HG03175 (cell line): ENCODE results near the gene HSPA1B.

ENCODE experiments used
- ATAC-seq: cut with Tn5 transposase; IDR thresholded peaks from one replicate; pipeline ENCODE4 v1.9.1; 2021; ENCODE audit warnings: mild to moderate bottlenecking, moderate library complexity; ENCODE audit not compliant: unreplicated experiment

The HSPA1B gene

GRCh38 chr6:31878222-31878621 lies 50.7 kb downstream of the HSPA1B start:
- no peak for ATAC-seq

DNA sequence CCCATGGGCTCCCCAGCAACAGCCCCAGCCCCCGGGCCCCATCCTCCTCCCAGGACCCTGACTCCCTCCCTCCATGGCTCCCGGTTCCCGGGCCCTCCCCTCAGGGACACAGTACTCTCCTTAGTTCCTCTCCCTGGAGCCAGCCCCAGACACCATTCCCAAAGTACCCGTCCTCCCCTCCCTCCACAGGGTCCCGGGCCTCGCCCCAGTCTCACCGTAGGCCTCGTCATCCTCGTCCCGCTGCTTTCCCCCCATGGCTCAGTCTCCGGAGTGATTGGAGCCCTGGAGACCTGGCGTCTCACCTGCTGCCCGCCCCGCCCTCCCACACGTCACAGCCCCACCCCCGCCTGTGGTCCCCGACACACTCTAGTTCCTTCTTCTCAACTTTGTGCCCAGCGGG lies 51.2 kb downstream of the HSPA1B start, which contains the start of gene SLC44A4:
Gene SLC44A4 (minus strand): TSS at position 272 of the 400 bp plus-strand sequence. CDS start 17 bp downstream, at position 255.
- no peak for ATAC-seq

DNA sequence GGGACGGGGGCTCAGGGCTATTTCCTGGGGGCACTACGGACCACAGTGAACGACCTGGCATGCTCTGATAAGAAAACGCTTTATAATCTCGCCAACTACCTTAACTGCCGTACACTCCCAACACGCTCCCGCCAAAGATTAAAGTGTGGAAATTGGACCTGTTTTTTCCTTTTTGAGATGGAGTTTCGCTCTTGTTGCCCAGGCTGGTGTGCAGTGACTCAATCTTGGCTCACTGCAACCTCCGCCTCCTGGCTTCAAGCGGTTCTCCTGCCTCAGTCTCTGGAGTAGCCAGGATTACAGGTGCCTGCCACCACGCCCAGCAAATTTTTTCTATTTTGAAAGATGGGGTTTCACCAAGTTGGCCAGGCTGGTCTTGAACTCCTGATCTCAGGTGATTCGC lies 51.6 kb downstream of the HSPA1B start:
- ATAC-seq, result no peak
